Fibroblast of lung (primary cell): ENCODE measurements around the gene NR6A1. TPM values are rescaled to one million over a fixed set of nuclear protein-coding genes. Genes with fewer than 3 reads are reported as not detected.
A peak's percentile ranks its signal among the peaks of the same experiment; 100 is the strongest.

Experiments used
- DNase-seq, 2 donors: peaks; one replicate each; pipeline versions ENCODE4 v3.0.0 to v3.0.0-alpha.2; 2010; ENCODE audit warnings: low read depth in 2 of 2
- H2AFZ ChIP-seq: 2 replicates; pipeline ENCODE4 v1.5.1; 2012; ENCODE audit warnings: low read length, control low read depth, inconsistent platforms
- H3K27ac ChIP-seq: 2 replicates; pipeline ENCODE4 v1.5.1; 2011; ENCODE audit warnings: low read length, control low read depth; ENCODE audit not compliant: insufficient read depth
- H3K27me3 ChIP-seq: 2 replicates; pipeline ENCODE4 v1.5.1; 2011; ENCODE audit warnings: mild to moderate bottlenecking, low read length; ENCODE audit not compliant: control insufficient read depth, insufficient read depth
- H3K36me3 ChIP-seq: 2 replicates; pipeline ENCODE4 v1.5.1; 2011; ENCODE audit warnings: low read length; ENCODE audit not compliant: control insufficient read depth, insufficient read depth
- H3K4me1 ChIP-seq: 2 replicates; pipeline ENCODE4 v1.5.1; 2011; ENCODE audit warnings: low read length; ENCODE audit not compliant: control insufficient read depth, insufficient read depth; ENCODE audit errors: extremely low read depth
- H3K4me2 ChIP-seq: 2 replicates; pipeline ENCODE4 v1.5.1; 2011; ENCODE audit warnings: low read length, control low read depth; ENCODE audit not compliant: insufficient read depth; ENCODE audit errors: extremely low read depth
- H3K4me3 ChIP-seq, 4 experiments: fragments of 200-600 bp in 1 of 4; sonication (generic) in 1 of 4; replicated peaks in 1 of 4; 2 replicates each; pipeline ENCODE4 v1.5.1; 2011 to 2016; ENCODE audit warnings: low read length in 4 of 4, low read depth in 3 of 4, mild to moderate bottlenecking in 3 of 4, control low read depth in 2 of 4, inconsistent platforms in 1 of 4, mixed read lengths in 1 of 4; ENCODE audit not compliant: insufficient read depth in 1 of 4; ENCODE audit errors: control extremely low read depth in 1 of 4
- H3K79me2 ChIP-seq: 2 replicates; pipeline ENCODE4 v1.5.1; 2012; ENCODE audit warnings: mild to moderate bottlenecking, low read length, inconsistent platforms; ENCODE audit not compliant: control insufficient read depth, insufficient read depth
- H3K9ac ChIP-seq: 2 replicates; pipeline ENCODE4 v1.5.1; 2011; ENCODE audit warnings: mild to moderate bottlenecking, low read length, control low read depth; ENCODE audit not compliant: insufficient read depth
- H3K9me3 ChIP-seq: 2 replicates; pipeline ENCODE4 v1.5.1; 2012; ENCODE audit warnings: low read depth, low read length; ENCODE audit not compliant: control insufficient read depth, insufficient read depth
- H4K20me1 ChIP-seq: 2 replicates; pipeline ENCODE4 v1.5.1; 2011; ENCODE audit warnings: low read length; ENCODE audit not compliant: control insufficient read depth, insufficient read depth; ENCODE audit errors: extremely low read depth
- CTCF ChIP-seq, 2 donors: IDR thresholded peaks in 1 of 2; conservative IDR thresholded peaks in 1 of 2; 1 replicate in 1 of 2; 2 replicates in 1 of 2; pipeline ENCODE4 v1.5.1; 2011 to 2012; ENCODE audit warnings: low read length in 2 of 2, control low read depth in 1 of 2, inconsistent platforms in 1 of 2, low read depth in 1 of 2, mild to moderate bottlenecking in 1 of 2
- EZH2 ChIP-seq: IDR thresholded peaks from 2 replicates; pipeline ENCODE4 v1.5.1; 2012; ENCODE audit warnings: low read length, control low read depth, mild to moderate bottlenecking; ENCODE audit errors: missing control alignments
- polyA plus RNA-seq, 2 donors: library from polyadenylated mRNA; depleted of rRNA in 1 of 2; stranded (reverse) in 1 of 2; unstranded in 1 of 2; fragments of >200 nt; gene quantifications; 2 replicates each; pipeline ENCODE4 v1.2.1, GENCODE V29; 2011 to 2012; ENCODE audit warnings: missing spikeins in 1 of 2
- total RNA-seq: library from RNA; depleted of rRNA; stranded (reverse); fragments of >200 nt; gene quantifications from 2 replicates; pipeline ENCODE4 v1.2.1, GENCODE V29; 2014

The NR6A1 gene
- total and polyA plus RNA-seq, 2 donors (not counting 1 experiment from before 2014, with no cell fraction given), result 0.07 to 0.50 TPM

- peak within 1 kb of the TSS; percentile 5 for H3K9ac ChIP-seq
- H3K27ac ChIP-seq, result no peak within 1 kb of the TSS
- no peaks in the 10 kb centered on the region for H3K36me3 ChIP-seq
- H3K4me1 ChIP-seq, result peaks cover 19% of the 10 kb centered on the region
- no peaks in the 10 kb centered on the region for H3K9me3 ChIP-seq
- no peak for DNase-seq
- peak within 1 kb of the TSS; percentile 96 for H3K4me2 ChIP-seq
- H3K79me2 ChIP-seq, result no peaks in the 10 kb centered on the region
- peak within 1 kb of the TSS; percentile 65 for H2AFZ ChIP-seq
- peak; percentile 10 to 21 for TF ChIP-seq CTCF (conservative IDR thresholded peaks at IDR 0.05 in 1 of 2, IDR thresholded peaks at IDR 0.05 in 1 of 2; ENCODE audit: low read depth in 1 of 2, low read length in 2 of 2)
- no peak for TF ChIP-seq EZH2
- no peaks in the 10 kb centered on the region for H4K20me1 ChIP-seq
- H3K4me3 ChIP-seq, result peak within 1 kb of the TSS; percentile 42 to 61 (median 48)
- no peaks in the 10 kb centered on the region for H3K27me3 ChIP-seq
Observed at GRCh38 chr9:124776954-124777648, 6.0 kb upstream of the NR6A1 start, which contains the start of gene OLFML2A. OLFML2A (plus strand) TSS chr9:124777133; CDS start chr9:124777271, 138 bp downstream.

DNA sequence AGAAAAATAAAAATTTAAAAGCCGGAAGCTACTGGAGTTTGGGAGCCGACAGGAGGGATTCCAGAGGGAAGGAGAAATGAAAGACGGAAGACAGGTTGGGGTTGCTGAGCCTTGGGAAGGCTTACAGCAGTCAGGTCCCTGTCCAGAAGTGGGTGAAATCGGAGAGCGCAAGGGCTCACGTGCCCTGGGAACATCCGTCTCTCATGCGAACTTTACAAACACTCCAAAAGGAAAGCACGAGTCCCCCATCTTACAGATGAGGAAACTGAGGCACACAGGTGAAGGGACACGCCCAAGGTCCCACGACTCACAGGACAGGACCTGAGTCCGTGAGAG lies 5.5 kb upstream of the NR6A1 start:
- DNase-seq, result no peak
- no peaks in the 10 kb centered on the region for H4K20me1 ChIP-seq
- H3K27ac ChIP-seq, result no peak overlapping the region
- no peak for TF ChIP-seq EZH2
- no peak for TF ChIP-seq CTCF (conservative IDR thresholded peaks at IDR 0.05 in 1 of 2, IDR thresholded peaks at IDR 0.05 in 1 of 2; ENCODE audit: low read depth in 1 of 2, low read length in 2 of 2)
- no peaks in the 10 kb centered on the region for H3K79me2 ChIP-seq
- H3K4me3 ChIP-seq, result peak overlapping the region; percentile 41 to 61 (median 48)
- peaks cover 22% of the 10 kb centered on the region for H3K4me1 ChIP-seq
- H3K9ac ChIP-seq, result no peak overlapping the region
- H3K27me3 ChIP-seq, result no peaks in the 10 kb centered on the region
- peak overlapping the region; percentile 65 for H2AFZ ChIP-seq
- H3K9me3 ChIP-seq, result no peaks in the 10 kb centered on the region
- no peaks in the 10 kb centered on the region for H3K36me3 ChIP-seq
- H3K4me2 ChIP-seq, result peak overlapping the region; percentile 96

- Histone ChIP-seq H4K20me1 (no peaks in the 10 kb centered on the region), H2AFZ (no peak overlapping the region), H3K79me2 (no peaks in the 10 kb centered on the region), H3K27me3 (peaks cover 13% of the 10 kb centered on the region), H3K4me3 (no peak overlapping the region), H3K9ac (no peak overlapping the region), H3K4me1 (peaks cover 16% of the 10 kb centered on the region), H3K36me3 (no peaks in the 10 kb centered on the region), H3K9me3 (no peaks in the 10 kb centered on the region), H3K4me2 (no peak overlapping the region), H3K27ac (no peak overlapping the region)
- peak; percentile 57 to 77 for DNase-seq
- TF ChIP-seq EZH2 (no peak), CTCF (conservative IDR thresholded peaks at IDR 0.05 in 1 of 2, IDR thresholded peaks at IDR 0.05 in 1 of 2; ENCODE audit: low read depth in 1 of 2, low read length in 2 of 2) (peak; percentile 79 to 80)
Observed at GRCh38 chr9:124774129-124774978, 3.2 kb upstream of the NR6A1 start.
